SJSA1 (cell line): ENCODE results near the gene UBE2F. TPM values are rescaled to one million over a fixed set of nuclear protein-coding genes. Genes with fewer than 3 reads are reported as not detected.

Experiments
- DNase-seq, 2 experiments: peaks; one replicate each; pipeline ENCODE4 v3.0.0-alpha.2; 2015 to 2020; ENCODE audit warnings: low spot score in 2 of 2, low read depth in 1 of 2
- H3K27ac ChIP-seq: fragments of 250-450 bp; sonication (Bioruptor Pico); 2 replicates; pipeline ENCODE4 v1.5.1; 2020; ENCODE audit warnings: mild to moderate bottlenecking, moderate library complexity
- H3K27me3 ChIP-seq: fragments of 250-450 bp; sonication (Bioruptor Pico); replicated peaks from 2 replicates; pipeline ENCODE4 v1.5.1; 2020; ENCODE audit warnings: mild to moderate bottlenecking, moderate library complexity
- H3K36me3 ChIP-seq: fragments of 250-450 bp; sonication (Bioruptor Pico); 2 replicates; pipeline ENCODE4 v1.5.1; 2020; ENCODE audit warnings: mild to moderate bottlenecking
- H3K4me1 ChIP-seq: fragments of 250-450 bp; sonication (Bioruptor Pico); replicated peaks from 2 replicates; pipeline ENCODE4 v1.6.1; 2021; ENCODE audit warnings: mild to moderate bottlenecking
- H3K4me3 ChIP-seq: fragments of 250-450 bp; sonication (Bioruptor Pico); 2 replicates; pipeline ENCODE4 v1.5.1; 2020; ENCODE audit warnings: mild to moderate bottlenecking
- H3K9me3 ChIP-seq: fragments of 250-450 bp; sonication (Bioruptor Pico); replicated peaks from 2 replicates; pipeline ENCODE4 v1.5.1; 2020; ENCODE audit warnings: mild to moderate bottlenecking
- total RNA-seq: library from RNA; depleted of rRNA; stranded (reverse); fragments of >200 nt; shearing (Covaris generic); gene quantifications from 2 replicates; pipeline ENCODE4 v1.2.3, GENCODE V29; 2014; rRNA removed

The UBE2F gene
- total RNA-seq, 1 experiment from 2014 or later, result 100 TPM

- Histone ChIP-seq H3K4me3 (no peak overlapping the region), H3K27ac (no peak overlapping the region), H3K36me3 (peaks cover 26% of the 10 kb centered on the region), H3K27me3 (no peaks in the 10 kb centered on the region), H3K9me3 (no peaks in the 10 kb centered on the region), H3K4me1 (no peaks in the 10 kb centered on the region)
- DNase-seq, result no peak
These were observed 114.7 kb downstream of the UBE2F start for GRCh38 chr2:238081561-238081960.

GRCh38 chr2:238082151-238082550, 115.3 kb downstream of the UBE2F start:
- Histone ChIP-seq H3K36me3 (peaks cover 26% of the 10 kb centered on the region), H3K27ac (no peak overlapping the region), H3K27me3 (no peaks in the 10 kb centered on the region), H3K9me3 (no peaks in the 10 kb centered on the region), H3K4me3 (no peak overlapping the region), H3K4me1 (no peaks in the 10 kb centered on the region)
- DNase-seq, result no peak

- H3K36me3 ChIP-seq, result peaks cover 26% of the 10 kb centered on the region
- H3K9me3 ChIP-seq, result no peaks in the 10 kb centered on the region
- no peak overlapping the region for H3K27ac ChIP-seq
- DNase-seq, result no peak
- H3K4me3 ChIP-seq, result no peak overlapping the region
- H3K27me3 ChIP-seq, result no peaks in the 10 kb centered on the region
- H3K4me1 ChIP-seq, result no peaks in the 10 kb centered on the region
These were observed 116.0 kb downstream of the UBE2F start for GRCh38 chr2:238082827-238083226.

- Histone ChIP-seq H3K4me3 (no peak overlapping the region), H3K36me3 (peaks cover 26% of the 10 kb centered on the region), H3K4me1 (no peaks in the 10 kb centered on the region), H3K9me3 (no peaks in the 10 kb centered on the region), H3K27me3 (no peaks in the 10 kb centered on the region), H3K27ac (no peak overlapping the region)
- no peak for DNase-seq
These were observed 117.1 kb downstream of the UBE2F start for GRCh38 chr2:238083919-238084318.

DNA sequence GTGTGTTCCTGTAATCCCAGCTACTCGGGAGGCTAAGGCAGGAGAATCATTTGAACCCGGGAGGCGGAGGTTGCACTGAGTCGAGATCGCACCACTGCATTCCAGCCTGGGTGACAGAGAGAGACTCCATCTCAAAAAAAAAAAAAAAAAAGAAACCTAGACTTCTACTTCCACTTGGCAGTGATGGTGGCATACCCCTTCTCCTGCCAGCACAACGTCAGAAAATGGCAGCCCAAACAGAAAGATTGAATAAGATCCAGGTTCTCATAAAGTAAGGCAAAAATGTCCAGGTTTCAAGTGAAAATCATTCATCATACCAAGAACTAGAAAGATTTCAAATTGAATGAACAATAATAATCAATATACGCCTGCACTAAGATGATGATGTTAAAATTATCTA, 117.9 kb downstream of the UBE2F start:
- no peak overlapping the region for H3K27ac ChIP-seq
- H3K4me3 ChIP-seq, result no peak overlapping the region
- no peaks in the 10 kb centered on the region for H3K9me3 ChIP-seq
- H3K4me1 ChIP-seq, result no peaks in the 10 kb centered on the region
- no peaks in the 10 kb centered on the region for H3K27me3 ChIP-seq
- DNase-seq, result no peak
- H3K36me3 ChIP-seq, result peaks cover 26% of the 10 kb centered on the region

- H3K27ac ChIP-seq, result no peak overlapping the region
- H3K4me1 ChIP-seq, result no peaks in the 10 kb centered on the region
- no peaks in the 10 kb centered on the region for H3K9me3 ChIP-seq
- H3K36me3 ChIP-seq, result peaks cover 26% of the 10 kb centered on the region
- no peak for DNase-seq
- H3K4me3 ChIP-seq, result no peak overlapping the region
- H3K27me3 ChIP-seq, result no peaks in the 10 kb centered on the region
These were observed 119.1 kb downstream of the UBE2F start for GRCh38 chr2:238085899-238086298.

- Histone ChIP-seq H3K4me1 (no peaks in the 10 kb centered on the region), H3K4me3 (no peak overlapping the region), H3K27me3 (no peaks in the 10 kb centered on the region), H3K27ac (no peak overlapping the region), H3K9me3 (no peaks in the 10 kb centered on the region), H3K36me3 (peaks cover 15% of the 10 kb centered on the region)
- no peak for DNase-seq
These were observed 120.4 kb downstream of the UBE2F start for GRCh38 chr2:238087211-238087610.

DNA sequence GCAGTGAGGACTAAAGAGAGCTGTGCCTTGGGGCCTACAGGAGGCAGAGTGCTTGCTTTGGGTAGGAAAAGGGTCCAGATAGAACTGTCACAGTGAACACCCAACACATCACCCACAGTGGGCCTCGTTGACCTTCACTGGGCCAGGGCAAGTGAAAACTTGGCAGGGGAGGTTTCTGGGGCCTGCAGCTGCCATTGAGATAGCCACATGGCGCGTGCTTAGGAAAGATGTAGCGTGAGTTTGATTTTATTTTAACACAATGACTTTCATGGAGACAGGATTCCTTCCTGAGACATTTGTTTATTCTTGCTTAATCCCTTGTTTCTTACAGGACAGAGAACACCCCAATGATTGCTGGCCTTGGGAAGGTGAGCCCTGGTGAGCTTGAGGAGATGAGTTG, 124.1 kb downstream of the UBE2F start:
- H3K27ac ChIP-seq, result no peak overlapping the region
- H3K4me3 ChIP-seq, result no peak overlapping the region
- no peaks in the 10 kb centered on the region for H3K4me1 ChIP-seq
- H3K9me3 ChIP-seq, result no peaks in the 10 kb centered on the region
- H3K36me3 ChIP-seq, result 0 out of 2 replicates have a peak, but pooled peaks cover 3% of the 10 kb centered on the region
- DNase-seq, result no peak
- H3K27me3 ChIP-seq, result no peaks in the 10 kb centered on the region

DNA sequence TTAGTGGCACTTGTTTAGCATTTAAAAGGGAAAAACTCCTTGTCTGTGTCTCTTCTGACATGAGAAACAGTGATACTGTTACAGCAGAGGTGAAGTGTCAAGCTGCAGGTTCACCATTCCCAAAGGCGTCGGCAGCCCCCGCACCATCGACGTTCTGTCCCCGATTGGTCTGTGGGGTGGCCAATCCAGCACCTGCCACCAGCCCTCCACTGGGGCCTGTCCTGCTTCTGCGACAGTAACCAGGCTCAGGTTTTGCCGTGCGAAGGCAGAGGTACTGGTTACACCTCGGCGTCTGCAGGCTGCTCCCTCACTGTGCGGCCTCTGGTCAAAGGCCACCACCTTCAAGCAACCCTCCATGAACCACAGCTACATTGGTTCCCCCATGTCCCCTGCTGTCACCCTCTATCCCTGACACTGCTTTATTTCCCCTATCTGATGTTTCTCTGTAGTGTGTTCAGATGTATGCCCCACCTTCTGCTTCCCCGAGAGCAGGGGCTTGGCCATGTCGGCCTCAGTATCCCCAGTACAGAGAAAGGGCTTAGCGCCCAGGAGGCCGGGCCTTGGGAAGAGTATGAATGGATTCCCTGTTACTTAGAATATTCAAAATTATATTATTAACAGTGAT, 124.7 kb downstream of the UBE2F start:
- Histone ChIP-seq H3K4me3 (no peak overlapping the region), H3K9me3 (no peaks in the 10 kb centered on the region), H3K4me1 (no peaks in the 10 kb centered on the region), H3K27me3 (no peaks in the 10 kb centered on the region), H3K27ac (no peak overlapping the region), H3K36me3 (0 out of 2 replicates have a peak, but pooled peaks cover 3% of the 10 kb centered on the region)
- no peak for DNase-seq

Other genes with a start within 250 kb of the UBE2F start
- 0.08 and 0.19 TPM in 2 replicates for gene RBM44, start 168.2 kb upstream of the UBE2F start, total RNA-seq
- gene RAMP1, start 107.4 kb upstream of the UBE2F start, total RNA-seq, result 0.22 and 1.7 TPM in 2 replicates
- 24.8 and 38.1 TPM in 2 replicates for gene SCLY, start 94.0 kb downstream of the UBE2F start, total RNA-seq
- gene ESPNL, start 133.3 kb downstream of the UBE2F start, total RNA-seq, result 3.5 and 6.9 TPM in 2 replicates
- 0.50 and 1.5 TPM in 2 replicates for gene KLHL30, start 171.7 kb downstream of the UBE2F start, total RNA-seq
- gene ERFE, start 192.0 kb downstream of the UBE2F start, total RNA-seq, result 8.4 and 14.9 TPM in 2 replicates
- gene ILKAP, start 236.7 kb downstream of the UBE2F start, total RNA-seq, result 14.5 and 20.2 TPM in 2 replicates